Ishikawa (cell line): ENCODE data around the gene FBXW8.

Experiments used
- CEBPB ChIP-seq: IDR thresholded peaks from 2 replicates; pipeline ENCODE4 v1.6.1; 2012
- CREB1 ChIP-seq: IDR thresholded peaks from 2 replicates; pipeline ENCODE4 v1.6.1; 2012; ENCODE audit warnings: low read depth
- RAD21 ChIP-seq: IDR thresholded peaks from 2 replicates; pipeline ENCODE4 v1.6.1; 2012; ENCODE audit warnings: low read depth
- TAF1 ChIP-seq: IDR thresholded peaks from 2 replicates; pipeline ENCODE4 v1.6.1; 2012; ENCODE audit warnings: low read depth, mild to moderate bottlenecking

- TF ChIP-seq CREB1 (no peak), TAF1 (no peak), RAD21 (no peak), CEBPB (no peak)
These were observed 14.3 kb upstream of the FBXW8 start for GRCh38 chr12:116896411-116896924.
